Stimulated activated CD4-positive, alpha-beta T cell treated with anti-CD3 and anti-CD28 coated beads, Interleukin-2, amount 100 ng/mL, for 48 hours (primary cell): ENCODE results near the gene SLC7A14.

Experiments
- DNase-seq, 2 donors: peaks; one replicate each; pipeline ENCODE4 v3.0.0-alpha.2; 2020

SLC7A14 gene

DNA sequence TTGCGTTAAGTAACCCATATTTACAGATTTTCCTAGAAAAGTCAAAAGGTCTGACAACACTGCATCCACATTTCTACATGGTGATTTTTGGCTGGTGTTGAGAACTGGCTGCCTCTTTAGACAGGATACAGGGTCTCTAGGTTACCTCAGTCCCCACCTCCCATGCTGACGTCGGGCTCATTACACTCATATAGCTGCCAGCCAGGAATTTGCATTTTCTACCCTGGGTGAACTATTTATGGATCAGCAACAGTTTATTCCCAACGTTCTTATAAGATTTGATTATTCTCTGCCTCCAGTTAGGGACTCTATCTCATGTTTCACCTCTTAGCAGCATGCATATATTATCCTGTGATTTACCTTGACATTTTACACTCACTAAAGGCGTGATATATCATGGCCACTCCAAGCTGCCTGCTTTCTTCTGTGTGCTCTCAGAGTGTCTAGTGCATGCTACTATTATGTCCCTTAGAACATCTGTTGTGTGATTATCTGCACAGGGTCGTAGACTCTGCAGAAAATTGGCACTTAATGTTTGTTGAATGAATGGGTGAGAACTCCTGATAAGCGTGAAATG is 118.2 kb downstream of the SLC7A14 start:
- no peak for DNase-seq

DNA sequence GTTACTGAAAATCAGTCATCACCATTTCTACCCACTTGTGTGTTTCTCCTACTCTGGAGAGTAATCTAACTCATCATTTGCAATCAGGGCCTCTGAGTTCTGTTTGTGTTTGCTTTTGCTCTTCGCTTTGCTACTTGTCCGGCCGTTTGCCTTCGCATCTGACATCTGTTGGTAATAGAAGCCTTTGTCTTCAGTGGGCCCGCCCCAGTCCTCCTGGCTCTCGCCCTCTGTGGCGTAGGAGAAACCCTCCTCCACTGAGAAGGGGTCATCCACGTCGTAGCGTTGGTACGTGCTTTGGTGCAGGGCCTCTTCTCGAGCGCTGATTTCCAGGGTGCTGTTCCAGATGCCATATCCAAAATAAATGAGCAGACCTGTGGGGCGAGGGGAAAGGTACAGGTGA is 118.9 kb downstream of the SLC7A14 start:
- no peak for DNase-seq

DNA sequence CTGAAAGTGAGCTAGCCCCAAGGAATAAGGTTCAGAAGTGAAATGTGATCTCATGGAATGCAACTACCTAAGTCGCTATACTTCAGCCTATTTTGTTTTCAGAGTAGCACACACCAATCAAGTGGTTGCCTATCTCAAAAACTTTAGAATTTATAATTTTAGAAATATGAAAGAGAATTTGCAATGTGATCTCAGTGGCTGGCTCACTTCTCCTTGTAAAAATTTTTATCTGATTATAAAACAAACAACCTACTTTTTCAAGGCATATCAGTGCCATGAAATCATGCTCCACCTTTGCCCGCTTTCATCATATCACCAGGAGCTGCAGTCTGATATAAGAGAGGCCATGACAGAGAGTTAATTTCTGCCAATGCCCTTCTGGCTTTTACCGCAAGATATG is 119.9 kb downstream of the SLC7A14 start:
- no peak for DNase-seq

DNA sequence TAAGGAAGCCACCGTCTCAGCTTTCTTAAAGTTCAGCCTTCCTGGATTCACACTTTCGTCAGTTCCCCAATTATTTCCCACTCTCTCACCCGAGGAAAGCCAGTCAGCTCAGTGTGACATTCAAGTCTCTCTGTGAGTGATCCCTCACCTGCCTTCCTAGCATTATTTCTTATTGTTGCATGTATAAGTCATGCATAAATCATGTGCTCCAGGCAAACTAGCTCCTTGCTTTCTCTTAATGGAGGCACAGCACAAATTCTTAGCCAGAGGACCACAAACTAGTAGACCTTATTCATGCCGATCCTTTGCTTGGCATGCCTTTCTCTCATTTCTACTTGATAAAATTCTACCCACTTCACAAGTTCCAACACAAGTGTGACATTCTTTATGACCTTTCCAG is 122.9 kb downstream of the SLC7A14 start:
- no peak for DNase-seq

DNA sequence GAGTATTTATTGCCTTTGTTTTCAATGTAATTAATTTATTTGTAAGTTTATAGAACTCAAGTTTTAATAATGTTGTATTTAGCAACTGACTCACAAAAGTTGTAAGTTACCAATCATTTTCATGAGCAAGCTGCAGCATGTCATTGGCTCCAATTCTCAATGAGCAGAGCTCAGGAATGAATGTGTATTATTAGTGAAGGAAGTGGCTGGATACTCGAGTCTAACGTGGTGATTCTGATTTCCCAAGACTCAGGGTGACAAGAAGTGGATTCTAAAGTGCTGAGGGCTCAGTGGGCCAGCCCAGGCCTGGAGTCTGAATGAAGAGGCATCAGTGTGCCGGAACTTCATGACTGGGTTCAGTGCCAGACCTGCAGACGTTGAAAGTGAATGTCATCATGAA is 127.6 kb downstream of the SLC7A14 start:
- DNase-seq, result no peak

DNA sequence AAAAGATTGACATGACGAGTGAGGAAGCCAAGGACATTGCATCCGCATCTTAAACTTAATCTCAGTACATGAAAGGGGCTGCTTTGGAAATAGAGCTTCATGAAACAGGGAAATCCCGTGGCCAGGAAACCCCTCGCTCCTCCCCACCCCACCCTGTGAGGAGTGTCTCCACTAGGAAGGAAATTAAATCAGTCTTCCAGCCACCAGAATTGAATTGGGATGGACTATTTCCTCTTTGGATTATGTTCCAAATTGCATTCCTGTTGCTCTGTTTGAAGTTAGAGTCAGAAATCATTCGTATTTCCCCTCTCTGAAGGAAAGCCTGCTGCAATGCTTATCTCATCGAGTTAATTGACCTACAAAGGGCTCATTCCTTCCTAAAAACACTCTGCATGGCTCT is 131.4 kb downstream of the SLC7A14 start:
- no peak for DNase-seq

DNA sequence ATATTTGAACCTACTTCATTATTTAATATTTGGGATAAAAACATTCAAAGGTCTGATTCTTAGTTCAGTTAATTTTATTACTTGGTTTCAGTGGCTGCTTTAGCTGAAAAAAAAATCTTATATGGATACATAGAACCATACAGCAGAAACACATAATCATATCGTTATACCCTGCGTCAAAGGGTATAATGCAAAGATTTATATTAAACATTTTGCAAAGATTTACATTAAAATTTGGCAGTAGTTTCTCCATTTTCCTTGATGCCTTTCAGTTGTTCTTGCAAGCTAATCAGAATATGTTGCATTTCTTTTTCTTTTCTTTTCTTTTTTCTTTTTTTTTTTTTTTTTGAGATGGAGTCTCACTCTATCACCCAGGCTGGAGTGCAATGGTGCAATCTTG is 135.8 kb downstream of the SLC7A14 start:
- DNase-seq, result no peak

DNA sequence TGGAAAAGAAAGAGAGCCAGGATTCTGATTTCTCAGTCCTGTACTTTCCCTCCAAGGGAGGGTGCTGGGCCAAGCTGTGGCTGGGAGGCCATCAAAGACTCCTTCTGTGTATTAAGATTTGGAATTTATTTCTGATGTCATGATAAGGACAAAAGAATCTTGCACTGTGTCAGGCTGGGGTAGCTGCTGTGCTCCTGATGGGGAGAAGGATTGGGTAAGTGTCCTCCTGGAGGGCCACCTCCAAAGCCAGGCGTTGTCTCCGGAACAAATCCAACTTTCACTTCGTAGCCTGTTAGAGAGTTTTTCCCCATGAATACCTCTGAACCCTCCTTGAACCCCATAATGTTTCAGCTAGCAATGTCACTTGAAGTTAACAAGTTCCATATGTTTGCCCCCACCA is 137.3 kb downstream of the SLC7A14 start:
- no peak for DNase-seq

DNA sequence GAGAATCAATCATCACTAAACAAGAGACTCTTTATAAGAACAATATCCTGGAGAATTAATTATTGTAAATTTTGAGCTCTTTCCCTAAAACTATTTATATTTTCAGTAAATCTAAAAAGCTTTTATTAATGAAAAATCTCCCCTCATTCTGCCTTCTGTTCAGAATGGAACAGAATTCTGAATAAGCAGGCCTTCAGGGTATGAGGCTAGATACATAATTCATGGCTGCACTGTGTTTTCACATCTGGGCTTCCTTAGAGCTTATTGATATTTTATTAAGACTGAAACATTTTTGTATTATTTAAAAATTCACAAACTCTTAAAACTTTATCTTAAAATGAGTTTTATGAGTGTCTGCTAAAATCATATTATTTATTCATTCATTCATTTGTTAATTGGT is 142.4 kb downstream of the SLC7A14 start:
- no peak for DNase-seq

DNA sequence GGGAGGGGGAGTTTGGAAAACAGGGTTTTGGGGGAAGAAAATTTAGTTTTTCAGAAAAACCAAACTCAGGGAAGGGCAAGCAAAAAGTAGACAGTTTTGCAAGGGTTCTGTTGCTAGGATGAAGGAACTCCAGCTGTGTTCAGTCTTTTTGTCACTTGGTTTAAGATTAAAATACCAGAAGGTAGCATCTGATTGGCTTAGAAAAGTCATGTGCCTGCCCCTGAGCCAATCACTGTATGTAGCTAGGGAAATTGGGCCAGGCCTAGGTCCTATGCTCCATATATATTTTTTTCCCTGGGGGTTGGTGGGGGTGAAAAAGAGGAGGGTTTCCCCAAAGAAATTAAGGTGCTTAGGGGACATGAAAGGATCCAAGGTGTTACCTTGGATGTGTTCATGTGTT is 142.9 kb downstream of the SLC7A14 start:
- no peak for DNase-seq

DNA sequence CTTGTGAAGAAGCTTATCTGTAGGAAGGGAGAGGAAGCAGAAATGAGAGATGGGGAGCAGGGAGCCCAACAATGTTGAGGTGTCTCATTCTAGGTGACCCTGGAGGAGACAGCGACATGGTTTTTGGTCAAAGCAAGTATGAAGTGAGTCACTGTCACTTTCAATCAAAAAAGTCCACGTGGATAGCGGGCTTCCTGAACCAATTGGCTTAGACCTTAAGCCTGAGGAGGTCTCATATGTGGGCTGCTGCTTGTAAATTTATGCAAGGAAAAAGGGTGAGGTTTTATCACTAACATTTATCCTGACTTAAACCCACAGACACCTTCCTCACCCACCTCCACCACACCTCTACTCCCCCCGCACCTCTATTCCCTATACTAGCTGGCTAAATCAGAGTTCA is 144.5 kb downstream of the SLC7A14 start:
- no peak for DNase-seq

DNA sequence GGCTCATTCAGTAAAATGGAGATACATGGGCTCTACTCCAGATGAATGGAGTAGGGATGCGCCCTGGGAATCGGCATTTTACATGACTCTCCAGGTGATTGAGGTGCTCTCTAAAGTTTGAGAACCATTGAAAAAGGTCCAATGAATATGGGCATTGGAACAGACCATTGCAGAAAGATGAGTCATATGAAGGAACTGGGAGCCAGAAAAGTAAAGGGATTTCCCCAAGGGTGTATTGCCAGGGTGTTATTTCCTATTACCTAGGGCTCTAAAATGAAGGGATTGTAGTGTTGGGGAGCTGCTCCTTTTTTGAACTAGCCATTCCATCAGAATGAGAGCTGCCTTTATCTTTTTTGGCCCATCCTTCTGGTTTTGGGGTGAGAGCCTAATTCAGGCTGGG is 145.5 kb downstream of the SLC7A14 start:
- no peak for DNase-seq

DNA sequence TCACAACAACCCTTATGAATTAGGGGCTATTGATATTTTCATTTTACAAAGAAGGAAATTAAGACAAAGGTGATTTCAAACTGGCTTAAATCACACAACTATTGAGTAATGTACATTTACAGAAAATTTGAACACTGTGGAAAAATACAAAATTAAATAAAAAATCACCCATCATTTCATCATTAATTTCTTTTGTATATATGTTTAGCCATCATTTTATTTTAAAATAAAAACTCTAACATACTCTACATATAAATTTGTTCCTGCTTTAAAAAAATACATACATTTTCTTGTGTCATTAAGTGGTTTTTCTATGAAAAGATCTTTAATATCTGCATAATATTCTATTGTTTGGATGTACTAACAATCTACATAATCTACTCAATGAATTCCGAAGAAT is 147.0 kb downstream of the SLC7A14 start:
- DNase-seq, result no peak

DNA sequence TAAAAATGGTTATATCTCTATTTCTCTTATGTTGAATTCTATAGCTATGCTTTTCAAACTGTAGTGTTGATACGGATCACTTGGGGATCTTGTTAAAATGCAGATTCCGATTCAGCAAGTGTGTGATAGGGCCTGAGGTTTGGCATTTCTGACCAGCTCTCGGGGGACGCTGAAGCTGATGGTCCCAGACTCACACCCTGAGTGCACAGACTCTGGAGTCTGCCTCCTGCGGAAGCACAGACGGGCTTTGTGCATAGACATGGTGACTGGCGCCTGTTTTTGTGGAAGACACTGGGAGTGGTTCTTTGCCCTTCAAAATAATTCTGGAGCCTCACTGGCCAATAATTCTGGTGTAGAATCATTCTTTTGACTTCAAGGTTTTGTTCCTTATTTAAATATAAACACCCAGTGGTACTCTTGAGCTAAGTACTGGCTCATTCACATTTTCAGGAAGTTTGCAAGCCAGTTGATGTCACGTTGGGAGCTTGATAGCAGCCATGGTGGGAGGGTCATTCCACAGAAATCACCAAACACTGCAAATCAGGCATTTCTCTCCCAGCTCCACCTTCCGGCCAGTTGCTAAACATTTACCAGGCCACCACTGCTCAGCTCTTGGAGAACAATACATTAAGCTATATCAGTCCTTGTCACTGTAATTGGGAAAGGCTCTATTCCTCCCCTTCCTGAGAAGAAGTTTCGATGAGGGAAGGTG is 148.0 kb downstream of the SLC7A14 start:
- no peak for DNase-seq

DNA sequence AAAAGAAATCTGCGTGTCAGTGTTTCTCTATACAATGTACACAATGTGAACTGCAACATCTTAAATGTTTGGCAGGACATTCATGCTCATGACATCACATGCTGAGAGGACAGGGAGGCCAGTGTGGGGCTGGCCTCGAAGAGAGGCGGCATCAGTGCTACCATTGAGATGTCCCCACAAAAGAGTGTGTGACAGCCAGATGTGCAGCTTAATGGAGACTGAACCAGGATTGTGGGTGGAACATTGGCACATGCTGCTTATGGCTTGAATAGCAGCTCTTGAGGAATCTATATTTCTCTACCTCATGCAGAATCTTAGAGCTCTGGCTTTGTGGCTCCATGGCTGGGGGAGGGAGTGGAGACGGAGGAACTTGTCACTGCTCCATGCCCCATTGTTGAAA is 148.7 kb downstream of the SLC7A14 start:
- DNase-seq, result no peak

DNA sequence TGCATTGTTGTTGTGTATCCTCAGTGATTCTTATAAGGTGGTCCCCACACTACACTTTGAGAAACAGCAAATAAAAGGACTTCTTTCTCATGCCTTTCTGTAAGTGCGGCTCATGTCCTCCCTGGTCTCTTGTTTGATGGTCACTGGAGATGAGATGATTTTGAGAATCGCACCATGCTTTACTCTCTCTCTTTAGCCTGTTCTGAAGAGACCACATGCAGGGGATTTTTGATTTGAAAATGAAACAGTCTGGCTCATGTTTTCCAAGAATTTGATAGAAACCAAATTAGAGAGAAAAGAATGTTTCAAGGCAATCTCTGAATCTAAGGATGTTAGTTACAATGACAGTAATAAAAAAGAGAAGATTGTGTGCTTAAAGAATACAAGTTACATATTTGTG is 149.2 kb downstream of the SLC7A14 start:
- no peak for DNase-seq

DNA sequence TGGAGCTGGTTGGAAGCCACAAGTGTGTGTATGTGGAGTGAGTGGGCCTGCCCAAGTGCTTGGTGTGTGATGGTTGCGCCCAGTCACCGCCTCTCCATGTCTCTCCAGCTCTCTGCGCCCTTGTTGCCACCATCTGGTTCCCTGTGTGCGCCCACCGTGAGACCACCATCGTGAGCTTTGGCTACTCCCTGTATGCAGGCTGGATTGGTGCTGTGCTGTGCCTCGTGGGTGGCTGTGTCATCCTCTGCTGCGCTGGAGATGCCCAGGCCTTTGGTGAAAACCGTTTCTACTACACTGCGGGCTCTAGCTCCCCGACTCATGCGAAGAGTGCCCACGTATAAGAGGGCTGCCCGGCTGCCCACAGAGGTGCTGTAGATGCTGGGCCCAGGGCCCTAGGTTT is 153.5 kb downstream of the SLC7A14 start:
- no peak for DNase-seq

DNA sequence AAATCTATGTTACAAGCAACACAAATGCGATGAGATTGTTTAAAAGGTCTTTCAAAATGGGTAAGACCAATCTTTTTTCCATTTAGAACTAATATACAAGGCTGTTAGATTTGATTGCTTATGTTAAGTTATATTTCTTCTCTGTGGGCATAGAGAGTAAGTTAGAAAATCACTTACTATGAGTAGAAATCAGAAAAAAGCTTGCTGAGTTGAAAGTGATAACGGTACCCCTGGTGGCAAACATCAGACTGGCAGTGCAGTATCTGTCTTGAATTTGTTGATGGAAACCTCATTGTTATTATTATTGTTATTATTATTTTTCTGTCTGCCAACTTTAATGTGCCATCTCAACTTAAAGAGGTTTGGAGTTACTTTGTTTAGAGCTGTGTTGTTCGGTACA is 154.8 kb downstream of the SLC7A14 start:
- DNase-seq, result no peak

DNA sequence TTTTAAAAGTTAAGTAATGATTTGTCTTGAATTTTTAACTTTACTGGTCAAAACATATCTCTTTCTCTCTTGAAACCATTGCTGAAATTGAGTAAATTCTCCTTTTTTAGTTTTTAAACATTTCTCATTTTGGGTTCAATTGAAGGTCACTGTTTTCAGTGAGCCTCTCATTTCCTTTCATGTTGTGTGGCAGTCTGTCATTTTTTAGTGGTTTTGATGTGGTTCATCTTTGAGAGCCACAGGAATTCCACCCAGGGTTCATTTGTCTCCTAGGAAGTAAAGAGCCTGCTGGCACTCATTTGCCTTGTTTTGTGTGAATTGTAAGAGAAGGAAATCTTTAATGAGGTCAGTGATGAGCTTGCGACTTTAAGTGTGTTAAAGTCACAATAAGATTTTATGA is 156.8 kb downstream of the SLC7A14 start:
- no peak for DNase-seq

DNA sequence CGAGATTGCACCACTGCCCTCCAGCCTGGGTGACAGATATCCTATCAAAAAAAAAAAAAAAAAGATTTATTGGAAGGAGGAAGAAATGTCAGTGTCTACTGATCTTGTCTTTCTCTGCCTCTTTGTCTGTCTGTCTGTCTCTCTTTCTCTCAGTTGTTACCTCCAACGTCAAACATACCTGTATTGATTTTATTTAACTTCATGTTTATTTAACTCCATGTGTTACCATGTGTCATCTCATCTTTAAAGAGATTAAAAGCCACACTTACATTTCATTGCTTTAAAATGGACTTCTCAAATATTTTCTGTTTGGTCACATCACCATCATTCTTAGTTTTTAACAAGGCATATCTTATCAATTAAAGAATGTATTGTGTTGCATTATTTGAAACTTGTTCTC is 157.8 kb downstream of the SLC7A14 start:
- no peak for DNase-seq

DNA sequence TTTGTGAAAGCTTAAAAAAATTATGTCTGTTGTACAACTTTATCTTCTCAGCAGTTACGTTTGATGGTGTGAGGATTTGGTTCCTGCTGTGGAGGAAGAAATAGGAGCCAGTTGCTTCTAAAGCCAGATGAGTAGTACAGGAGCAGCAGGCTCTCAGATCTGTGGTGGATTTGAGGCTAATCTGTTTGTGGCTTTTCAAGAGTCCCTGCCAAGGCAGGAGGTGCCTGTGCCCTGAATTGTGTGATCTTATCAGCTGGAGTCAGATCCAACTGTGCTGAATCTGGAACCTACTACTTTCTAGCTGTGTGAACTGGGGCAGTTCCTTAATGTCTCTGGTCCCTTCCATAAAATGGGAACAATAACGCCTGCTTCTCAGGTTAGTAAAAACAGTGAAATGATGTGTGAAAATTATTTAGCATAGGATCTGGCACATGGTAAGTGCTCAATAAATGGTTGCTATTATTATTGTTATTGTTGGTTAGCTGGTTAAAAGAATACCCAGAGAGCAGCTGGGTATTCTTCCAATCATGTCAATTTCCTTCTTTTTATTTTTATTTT is 159.6 kb downstream of the SLC7A14 start:
- DNase-seq, result no peak

DNA sequence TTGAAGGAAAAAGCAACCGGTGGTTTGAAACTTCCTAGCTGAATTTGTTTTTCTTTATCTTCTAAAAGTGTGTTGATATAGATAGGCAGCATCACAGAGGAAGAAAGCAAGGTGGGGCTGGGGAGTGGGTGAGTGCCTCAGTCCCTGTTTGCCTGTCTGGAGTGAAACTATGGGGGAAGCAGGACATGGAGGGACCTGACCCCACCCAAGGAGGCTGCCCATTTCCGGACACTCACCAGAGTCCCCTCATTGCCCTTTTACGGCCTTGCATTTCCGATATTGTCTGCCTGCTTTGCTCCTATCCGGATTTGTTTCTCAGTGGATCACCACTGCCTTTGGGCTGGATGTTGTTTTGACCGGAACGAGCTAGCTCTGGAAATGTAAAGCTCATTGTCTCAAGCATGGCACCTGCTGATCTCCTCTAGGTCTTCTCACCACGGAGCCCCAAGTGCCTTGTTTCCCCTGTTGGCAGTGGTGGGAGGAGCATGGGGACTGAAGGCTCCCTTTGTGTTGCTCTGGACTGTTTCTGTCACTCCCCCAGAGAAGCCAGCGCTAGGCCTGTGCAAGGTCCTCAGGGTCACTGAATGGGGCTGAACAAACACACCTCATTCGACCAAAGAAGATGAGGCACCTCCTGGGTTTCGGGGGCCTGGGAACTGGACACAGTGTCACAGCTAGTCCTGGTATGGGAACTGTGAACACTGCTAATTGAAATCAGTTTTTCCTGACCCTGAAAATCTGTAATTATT is 160.2 kb downstream of the SLC7A14 start:
- DNase-seq, result no peak

DNA sequence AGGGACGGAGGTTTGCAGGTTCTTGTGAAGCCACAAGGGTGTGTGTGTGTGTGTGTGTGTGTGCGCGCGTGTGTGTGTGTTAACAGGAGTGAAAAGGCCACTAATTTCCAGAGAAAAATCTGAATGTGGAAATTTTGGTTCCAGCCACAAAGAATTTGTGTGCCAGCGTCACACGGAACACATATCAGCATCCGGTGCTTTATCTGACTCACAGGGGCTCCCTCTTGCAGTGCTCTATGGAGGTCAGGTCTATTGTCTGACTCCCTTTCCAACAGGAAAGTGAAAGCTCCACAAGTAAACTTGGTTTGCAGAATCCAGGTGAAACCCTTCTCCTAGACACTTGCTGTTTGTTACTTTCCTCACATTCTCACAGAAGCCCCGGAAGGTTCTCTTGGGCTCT is 161.0 kb downstream of the SLC7A14 start:
- DNase-seq, result no peak

DNA sequence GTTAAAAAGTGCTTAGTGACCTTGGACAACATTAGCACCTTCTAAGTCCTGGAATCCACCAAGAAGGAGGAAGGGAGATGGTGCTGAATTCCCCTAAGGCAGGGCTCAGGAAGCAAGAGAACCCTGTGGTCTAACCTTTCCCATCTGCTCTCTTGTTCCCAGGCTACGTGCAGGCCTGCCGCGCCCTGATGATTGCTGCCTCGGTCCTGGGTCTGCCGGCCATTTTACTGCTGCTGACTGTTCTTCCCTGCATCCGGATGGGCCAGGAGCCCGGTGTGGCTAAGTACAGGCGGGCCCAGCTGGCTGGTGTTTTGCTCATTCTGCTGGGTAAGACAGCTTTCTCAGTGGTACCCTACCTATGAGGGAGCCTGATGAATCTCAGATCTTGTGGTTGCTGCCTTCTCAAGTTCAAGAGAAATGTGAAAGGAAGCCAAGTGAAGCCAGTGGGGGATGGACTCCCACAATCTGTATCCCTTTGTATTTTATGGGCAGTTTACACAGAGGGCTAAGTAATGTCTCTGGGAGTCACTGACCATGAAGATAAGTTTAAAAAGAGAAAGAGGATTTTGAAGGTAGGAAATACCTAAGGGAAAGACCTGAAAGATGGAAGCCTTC is 162.8 kb downstream of the SLC7A14 start:
- DNase-seq, result no peak
